Kidney capillary endothelial cell (primary cell): ENCODE measurements around the gene ZDHHC18.
A peak's percentile ranks its signal among the peaks of the same experiment; 100 is the strongest.
"Not testable (repeated sequence)": the region's sequence is repeated elsewhere in the genome, so short reads cannot be mapped to it uniquely, and the experiment has no call there.

ENCODE experiments used
- DNase-seq: peaks from one replicate; pipeline ENCODE4 v3.0.0-alpha.2; 2018; ENCODE audit warnings: low spot score

Gene ZDHHC18

GRCh38 chr1:26832249-26832960 lies 5.9 kb downstream of the ZDHHC18 start:
- no peak for DNase-seq

- DNase-seq: no peak
These were observed 7.2 kb downstream of the ZDHHC18 start for GRCh38 chr1:26833432-26834405.

GRCh38 chr1:26837665-26838064 lies 11.2 kb downstream of the ZDHHC18 start:
- not testable (repeated sequence) for DNase-seq

GRCh38 chr1:26838474-26839338 lies 12.2 kb downstream of the ZDHHC18 start:
- DNase-seq: no peak

GRCh38 chr1:26839339-26839722 lies 12.8 kb downstream of the ZDHHC18 start:
- DNase-seq: no peak

- no peak for DNase-seq
These were observed 13.3 kb downstream of the ZDHHC18 start for GRCh38 chr1:26839779-26840178.

- DNase-seq: no peak
These were observed 18.1 kb downstream of the ZDHHC18 start for GRCh38 chr1:26844424-26845196.

GRCh38 chr1:26847826-26848225 lies 21.3 kb downstream of the ZDHHC18 start:
- DNase-seq: not testable (repeated sequence)

- DNase-seq: no peak
These were observed 22.0 kb downstream of the ZDHHC18 start for GRCh38 chr1:26848499-26848898.

GRCh38 chr1:26848941-26849774 lies 22.7 kb downstream of the ZDHHC18 start:
- DNase-seq: no peak

- DNase-seq: no peak
These were observed 24.7 kb downstream of the ZDHHC18 start for GRCh38 chr1:26851106-26851684.

GRCh38 chr1:26852701-26853100 lies 26.2 kb downstream of the ZDHHC18 start:
- DNase-seq: no peak

GRCh38 chr1:26853156-26853555 lies 26.7 kb downstream of the ZDHHC18 start:
- peak; percentile 85 for DNase-seq

GRCh38 chr1:26853600-26853999 lies 27.1 kb downstream of the ZDHHC18 start:
- no peak for DNase-seq

- DNase-seq: no peak
These were observed 28.4 kb downstream of the ZDHHC18 start for GRCh38 chr1:26854906-26855305.

GRCh38 chr1:26855636-26856035 lies 29.1 kb downstream of the ZDHHC18 start:
- DNase-seq: no peak

- no peak for DNase-seq
These were observed 29.7 kb downstream of the ZDHHC18 start for GRCh38 chr1:26856181-26856580.

- no peak for DNase-seq
These were observed 30.3 kb downstream of the ZDHHC18 start for GRCh38 chr1:26856604-26857469.

GRCh38 chr1:26857473-26858060 lies 31.1 kb downstream of the ZDHHC18 start:
- no peak for DNase-seq
